H9 (cell line): Measurements from ENCODE around the gene TPRG1. TPM values are rescaled to one million over a fixed set of nuclear protein-coding genes. Genes with fewer than 3 reads are reported as not detected.

Experiments used
- DNase-seq: peaks from one replicate; pipeline ENCODE4 v3.0.0-alpha.2; 2017
- H2AFZ ChIP-seq: one replicate; pipeline ENCODE4 v1.6.1; 2013; ENCODE audit warnings: mild to moderate bottlenecking, low read length, control low read depth, moderate library complexity
- H2AK5ac ChIP-seq: 2 replicates; pipeline ENCODE4 v1.6.1; 2013; ENCODE audit warnings: low read length, control low read depth, mixed read lengths; ENCODE audit not compliant: insufficient read length
- H2BK120ac ChIP-seq: one replicate; pipeline ENCODE4 v1.6.1; 2013; ENCODE audit warnings: low read depth, mild to moderate bottlenecking, low read length, control low read depth, inconsistent platforms; ENCODE audit not compliant: poor library complexity, severe bottlenecking
- H2BK12ac ChIP-seq: 2 replicates; pipeline ENCODE4 v1.6.1; 2013; ENCODE audit warnings: low read length, control low read depth, mixed read lengths, low read depth; ENCODE audit not compliant: insufficient read length
- H2BK15ac ChIP-seq: 2 replicates; pipeline ENCODE4 v1.6.1; 2013; ENCODE audit warnings: low read depth, low read length, control low read depth
- H2BK20ac ChIP-seq: one replicate; pipeline ENCODE4 v1.6.1; 2013; ENCODE audit warnings: low read depth, mild to moderate bottlenecking, low read length, control low read depth, inconsistent platforms; ENCODE audit not compliant: poor library complexity, severe bottlenecking
- H2BK5ac ChIP-seq: 2 replicates; pipeline ENCODE4 v1.6.1; 2013; ENCODE audit warnings: low read length, control low read depth, mixed read lengths; ENCODE audit not compliant: insufficient read length
- H3K14ac ChIP-seq: 2 replicates; pipeline ENCODE4 v1.6.1; 2013; ENCODE audit warnings: low read length, control low read depth; ENCODE audit not compliant: insufficient read depth
- H3K18ac ChIP-seq: 2 replicates; pipeline ENCODE4 v1.6.1; 2013; ENCODE audit warnings: low read depth, mild to moderate bottlenecking, mixed read lengths, low read length, control low read depth; ENCODE audit not compliant: insufficient read length
- H3K23ac ChIP-seq: 2 replicates; pipeline ENCODE4 v1.6.1; 2013; ENCODE audit warnings: low read length, control low read depth, mixed read lengths, low read depth; ENCODE audit not compliant: insufficient read length
- H3K23me2 ChIP-seq: 2 replicates; pipeline ENCODE4 v1.6.1; 2013; ENCODE audit warnings: low read depth, mild to moderate bottlenecking, mixed read lengths, low read length, control low read depth; ENCODE audit not compliant: insufficient read length, poor library complexity, severe bottlenecking
- H3K27ac ChIP-seq: 2 replicates; pipeline ENCODE4 v1.5.1; 2013; ENCODE audit warnings: low read length, control low read depth, mixed read lengths, low read depth; ENCODE audit not compliant: insufficient read length
- H3K27me3 ChIP-seq: 2 replicates; pipeline ENCODE4 v1.6.1; 2013; ENCODE audit warnings: low read length, control low read depth, inconsistent platforms; ENCODE audit not compliant: insufficient read depth
- H3K4ac ChIP-seq: 2 replicates; pipeline ENCODE4 v1.6.1; 2013; ENCODE audit warnings: low read depth, mild to moderate bottlenecking, control low read depth, inconsistent platforms, low read length, moderate library complexity
- H3K4me1 ChIP-seq: 2 replicates; pipeline ENCODE4 v1.6.1; 2013; ENCODE audit warnings: low read length, control low read depth, inconsistent platforms; ENCODE audit not compliant: insufficient read depth
- H3K4me2 ChIP-seq: 2 replicates; pipeline ENCODE4 v1.6.1; 2013; ENCODE audit warnings: low read length, control low read depth, mixed read lengths; ENCODE audit not compliant: insufficient read length, insufficient read depth
- H3K56ac ChIP-seq: 2 replicates; pipeline ENCODE4 v1.6.1; 2013; ENCODE audit warnings: low read depth, mild to moderate bottlenecking, mixed read lengths, low read length, control low read depth; ENCODE audit not compliant: insufficient read length
- H3K79me1 ChIP-seq: 2 replicates; pipeline ENCODE4 v1.6.1; 2013; ENCODE audit warnings: low read depth, mild to moderate bottlenecking, moderate library complexity, low read length, control low read depth, inconsistent platforms; ENCODE audit not compliant: insufficient read depth, poor library complexity, severe bottlenecking
- H3K79me2 ChIP-seq: 2 replicates; pipeline ENCODE4 v1.6.1; 2013; ENCODE audit warnings: low read length, control low read depth, inconsistent platforms; ENCODE audit not compliant: insufficient read depth
- H3K9ac ChIP-seq: 2 replicates; pipeline ENCODE4 v1.6.1; 2013; ENCODE audit warnings: low read length, control low read depth, mixed read lengths; ENCODE audit not compliant: insufficient read length; ENCODE audit errors: extremely low read depth
- H3K9me3 ChIP-seq: one replicate; pipeline ENCODE4 v1.6.1; 2013; ENCODE audit warnings: low read depth, low read length, inconsistent platforms; ENCODE audit not compliant: control insufficient read depth
- H3T11ph ChIP-seq: one replicate; pipeline ENCODE4 v1.6.1; 2013; ENCODE audit warnings: mild to moderate bottlenecking, low read length, control low read depth, inconsistent platforms
- H4K20me1 ChIP-seq: one replicate; pipeline ENCODE4 v1.6.1; 2013; ENCODE audit not compliant: control insufficient read depth, insufficient read length, insufficient read depth
- H4K5ac ChIP-seq: 2 replicates; pipeline ENCODE4 v1.6.1; 2013; ENCODE audit warnings: low read depth, mild to moderate bottlenecking, mixed read lengths, low read length, control low read depth; ENCODE audit not compliant: insufficient read length
- H4K8ac ChIP-seq: replicated peaks from 2 replicates; pipeline ENCODE4 v1.6.1; 2013; ENCODE audit warnings: low read length, control low read depth, mixed read lengths, low read depth; ENCODE audit not compliant: insufficient read length
- H4K91ac ChIP-seq: 2 replicates; pipeline ENCODE4 v1.6.1; 2013; ENCODE audit warnings: low read depth, mild to moderate bottlenecking, moderate library complexity, mixed read lengths, low read length, control low read depth; ENCODE audit not compliant: insufficient read length
- H3K27ac Mint-ChIP-seq, 3 experiments: 2 replicates in 2 of 3; 3 replicates in 1 of 3; pipeline ENCODE4 v1.8.0; 2020 to 2021; ENCODE audit warnings: mixed read lengths in 3 of 3, mild to moderate bottlenecking in 1 of 3, moderate library complexity in 1 of 3
- H3K27me3 Mint-ChIP-seq: 2 replicates; pipeline ENCODE4 v1.8.0; 2021; ENCODE audit warnings: low read depth, mild to moderate bottlenecking, moderate library complexity, mixed read lengths
- H3K36me3 Mint-ChIP-seq, 3 experiments: 2 replicates in 2 of 3; 3 replicates in 1 of 3; pipeline ENCODE4 v1.8.0; 2020 to 2021; ENCODE audit warnings: low read depth in 3 of 3, mixed read lengths in 3 of 3; ENCODE audit not compliant: insufficient read depth in 1 of 3
- H3K4me1 Mint-ChIP-seq, 2 experiments: 2 replicates each; pipeline ENCODE4 v1.8.0; 2020; ENCODE audit warnings: mixed read lengths in 2 of 2
- H3K4me3 Mint-ChIP-seq, 2 experiments: 2 replicates in 1 of 2; 3 replicates in 1 of 2; pipeline ENCODE4 v1.8.0; 2020 to 2021; ENCODE audit warnings: mild to moderate bottlenecking in 2 of 2, mixed read lengths in 2 of 2, moderate library complexity in 1 of 2
- H3K9me3 Mint-ChIP-seq, 2 experiments: 2 replicates in 1 of 2; 3 replicates in 1 of 2; pipeline ENCODE4 v1.8.0; 2020; ENCODE audit warnings: mild to moderate bottlenecking in 2 of 2, mixed read lengths in 2 of 2, moderate library complexity in 1 of 2
- WGBS: extraction: QIAGEN DNeasy Blood & Tissue Kit; methylation state at CpG from one replicate; pipeline ENCODE4 v1.1.7; 2013; ENCODE audit warnings: missing lambda C conversion rate, low lambda C conversion rate, mixed read lengths; ENCODE audit not compliant: insufficient read length; ENCODE audit errors: extremely low coverage; 5-methylcytosine and 5-hydroxymethylcytosine counted together
- total RNA-seq: library from RNA; stranded (reverse); gene quantifications from 2 replicates; pipeline ENCODE4 v1.2.1, GENCODE V29; 2021
- TF ChIP-seq, protein P1 (sequence below): fragments of 200-600 bp; sonication (generic); conservative IDR thresholded peaks from 3 replicates; pipeline ENCODE4 v1.8.0; 2021; ENCODE audit warnings: antibody characterized with exemption, mild to moderate bottlenecking

TPRG1 gene
- total RNA-seq, 1 experiment from 2014 or later = 0.66 TPM

DNA sequence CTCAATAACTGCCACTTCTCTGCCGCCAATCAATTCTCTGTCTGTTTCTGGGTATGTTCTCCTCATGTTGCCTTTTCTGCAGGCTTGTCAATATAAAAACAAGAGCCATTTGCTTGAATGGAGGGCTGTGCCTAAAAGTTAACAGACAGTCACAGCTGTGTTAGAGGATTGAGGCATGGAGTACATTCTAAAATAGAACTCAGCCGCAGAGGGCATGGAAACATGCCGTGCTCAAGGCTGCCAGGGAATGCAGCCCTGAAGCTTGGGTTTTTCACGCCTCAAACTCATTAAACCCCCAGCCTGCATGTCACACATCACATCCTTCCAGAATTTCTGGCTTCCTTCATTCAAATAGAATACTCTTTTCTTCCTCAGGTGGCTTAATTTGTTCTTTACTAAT lies 166.6 kb downstream of the TPRG1 start:
- Histone ChIP-seq H2AFZ (no peak overlapping the region), H2BK15ac (no peak overlapping the region), H3K18ac (no peak overlapping the region), H3K27me3 (no peaks in the 10 kb centered on the region), H3K23ac (no peak overlapping the region), H3K4me1 (no peaks in the 10 kb centered on the region), H3K56ac (no peak overlapping the region), H3K4ac (no peak overlapping the region), H4K20me1 (no peaks in the 10 kb centered on the region), H3K9ac (no peak overlapping the region), H2BK120ac (no peak overlapping the region), H2BK20ac (no peak overlapping the region), H2BK5ac (no peak overlapping the region), H4K5ac (no peak overlapping the region), H3T11ph (no peak overlapping the region), H3K4me2 (no peak overlapping the region), H2AK5ac (no peak overlapping the region), H3K79me2 (no peaks in the 10 kb centered on the region), H4K8ac (no peak overlapping the region), H2BK12ac (no peak overlapping the region), H3K9me3 (no peaks in the 10 kb centered on the region), H3K79me1 (no peaks in the 10 kb centered on the region), H4K91ac (no peak overlapping the region), H3K27ac (no peak overlapping the region), H3K14ac (no peak overlapping the region), H3K23me2 (no peaks in the 10 kb centered on the region)
- no peak for DNase-seq
- Mint-ChIP-seq H3K9me3 (no peaks in the 10 kb centered on the region; a peak in 1 of 5 replicates), H3K4me1 (peaks cover 3 to 5% of the 10 kb centered on the region in 2 experiments; a peak in 2 of 4 replicates), H3K27ac (no peak overlapping the region), H3K4me3 (no peak overlapping the region), H3K36me3 (no peaks in the 10 kb centered on the region), H3K27me3 (peaks cover under 1% of the 10 kb centered on the region; the same call in 1 of the 2 replicates)
- WGBS = no CpG with 5 or more reads among the region's 4 CpGs
- TF ChIP-seq, protein P1, sequence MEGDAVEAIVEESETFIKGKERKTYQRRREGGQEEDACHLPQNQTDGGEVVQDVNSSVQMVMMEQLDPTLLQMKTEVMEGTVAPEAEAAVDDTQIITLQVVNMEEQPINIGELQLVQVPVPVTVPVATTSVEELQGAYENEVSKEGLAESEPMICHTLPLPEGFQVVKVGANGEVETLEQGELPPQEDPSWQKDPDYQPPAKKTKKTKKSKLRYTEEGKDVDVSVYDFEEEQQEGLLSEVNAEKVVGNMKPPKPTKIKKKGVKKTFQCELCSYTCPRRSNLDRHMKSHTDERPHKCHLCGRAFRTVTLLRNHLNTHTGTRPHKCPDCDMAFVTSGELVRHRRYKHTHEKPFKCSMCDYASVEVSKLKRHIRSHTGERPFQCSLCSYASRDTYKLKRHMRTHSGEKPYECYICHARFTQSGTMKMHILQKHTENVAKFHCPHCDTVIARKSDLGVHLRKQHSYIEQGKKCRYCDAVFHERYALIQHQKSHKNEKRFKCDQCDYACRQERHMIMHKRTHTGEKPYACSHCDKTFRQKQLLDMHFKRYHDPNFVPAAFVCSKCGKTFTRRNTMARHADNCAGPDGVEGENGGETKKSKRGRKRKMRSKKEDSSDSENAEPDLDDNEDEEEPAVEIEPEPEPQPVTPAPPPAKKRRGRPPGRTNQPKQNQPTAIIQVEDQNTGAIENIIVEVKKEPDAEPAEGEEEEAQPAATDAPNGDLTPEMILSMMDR = no peak
